ENCODE data around the gene XXYLT1. TPM values are rescaled to one million over a fixed set of nuclear protein-coding genes. Genes with fewer than 3 reads are reported as not detected.

The XXYLT1 gene
- total and polyA plus RNA-seq, 2 of the 8 experiments (the other 6 are each of a cell fraction or from before 2014, with no cell fraction given): 18.9 to 23.8 TPM

GRCh38 chr3:195023989-195024388 is 247.0 kb downstream of the XXYLT1 start:
- no peak for FAIRE-seq
- WGBS, 2 experiments (ENCODE audit: extremely low coverage in 1 of 2, insufficient coverage in 1 of 2, insufficient read length in 1 of 2, insufficient replicate concordance in 2 of 2, low coverage in 1 of 2, low lambda C conversion rate in 2 of 2, missing lambda C conversion rate in 1 of 2): 93% methylated on average over 11 of the region's 11 CpGs; no CpG with 5 or more reads in 1 of the 2 experiments
- POLR2A ChIA-PET (ENCODE audit: partially characterized antibody): no interaction called here

More at GRCh38 chr3:195023989-195024388, 247.0 kb downstream of the XXYLT1 start:
- no peak overlapping the region for H2BK5ac ChIP-seq (ENCODE audit: low read depth, low read length)
- H3K4me3 ChIP-seq (ENCODE audit: extremely low read depth in 1 of 4, insufficient read depth in 2 of 4, low read depth in 3 of 4, low read length in 4 of 4): no peak overlapping the region
- H2AK5ac ChIP-seq (ENCODE audit: low read depth, low read length): no peak overlapping the region
- no peaks in the 10 kb centered on the region for H3K79me2 ChIP-seq (ENCODE audit: control insufficient read depth in 1 of 2, insufficient read depth in 2 of 2, low read length in 2 of 2)
- H3K9me3 ChIP-seq (ENCODE audit: insufficient read depth in 2 of 2, low read depth in 1 of 2, low read length in 1 of 2): peaks cover 0 to 3% of the 10 kb centered on the region in 2 experiments; a peak in 1 of 4 replicates
- H3K36me3 ChIP-seq (ENCODE audit: control insufficient read depth in 2 of 4, insufficient read depth in 4 of 4, low read length in 3 of 4): no peaks in the 10 kb centered on the region
- H3K14ac ChIP-seq (ENCODE audit: insufficient read length): no peak overlapping the region
- H3K4me1 ChIP-seq (replicated peaks in 1 of 4; ENCODE audit: control insufficient read depth in 3 of 4, insufficient read depth in 4 of 4, low read length in 3 of 4): no peaks in the 10 kb centered on the region
- no peak overlapping the region for H2AFZ ChIP-seq (ENCODE audit: low read length)
- H4K5ac ChIP-seq (ENCODE audit: insufficient read length, low read depth, low read length): no peak overlapping the region
- H3K4ac ChIP-seq (replicated peaks; ENCODE audit: insufficient read length, low read depth, low read length): no peak overlapping the region
- CTCF ChIA-PET (ENCODE audit: partially characterized antibody): no interaction called here
- H2BK20ac ChIP-seq (ENCODE audit: low read length): no peak overlapping the region
- H2BK15ac ChIP-seq (ENCODE audit: low read length): no peak overlapping the region
- H3K23me2 ChIP-seq (ENCODE audit: low read depth, low read length): no peaks in the 10 kb centered on the region
- no peak overlapping the region for H2BK120ac ChIP-seq (replicated peaks; ENCODE audit: low read depth, low read length)
- no peak overlapping the region for H3K27ac ChIP-seq (ENCODE audit: low read depth, low read length)
- H3K18ac ChIP-seq (ENCODE audit: extremely low read depth, low read length): no peak overlapping the region
- no peak overlapping the region for H4K8ac ChIP-seq (ENCODE audit: extremely low read depth, insufficient read depth, low read length)
- H4K20me1 ChIP-seq (replicated peaks in 1 of 2; ENCODE audit: control insufficient read depth in 1 of 2, insufficient read depth in 2 of 2, low read length in 2 of 2): no peaks in the 10 kb centered on the region
- no peak for DNase-seq (ENCODE audit: low read depth in 1 of 2, low spot score in 2 of 2)
- H2BK12ac ChIP-seq (ENCODE audit: low read depth, low read length): no peak overlapping the region
- TF ChIP-seq RAD21 (IDR thresholded peaks at IDR 0.05 in 1 of 2, conservative IDR thresholded peaks at IDR 0.05 in 1 of 2; ENCODE audit: low read depth in 2 of 2, low read length in 2 of 2) (no peak), ASH2L (IDR thresholded peaks at IDR 0.05; ENCODE audit: low read length) (no peak), BRCA1 (IDR thresholded peaks at IDR 0.05; ENCODE audit: low read depth, low read length) (no peak), CTBP2 (IDR thresholded peaks at IDR 0.05; ENCODE audit: borderline replicate concordance, insufficient read depth, insufficient read length, low read length) (no peak), MAFK (IDR thresholded peaks at IDR 0.05; ENCODE audit: low read depth, low read length) (no peak), HDAC2 (IDR thresholded peaks at IDR 0.05; ENCODE audit: borderline replicate concordance in 1 of 2, low read depth in 2 of 2, low read length in 2 of 2) (no peak), RXRA (IDR thresholded peaks at IDR 0.05; ENCODE audit: insufficient read depth, low read depth, low read length) (no peak), KDM1A (IDR thresholded peaks at IDR 0.05; ENCODE audit: borderline replicate concordance, low read length) (no peak), TEAD4 (IDR thresholded peaks at IDR 0.05; ENCODE audit: low read depth, low read length) (no peak)
- H3K56ac ChIP-seq (replicated peaks; ENCODE audit: insufficient read length, low read depth, low read length): no peak overlapping the region
- H3K4me2 ChIP-seq (ENCODE audit: insufficient read depth in 1 of 2, low read depth in 2 of 2, low read length in 2 of 2): no peak overlapping the region
- H3K23ac ChIP-seq (ENCODE audit: insufficient read length): no peak overlapping the region
- H3K9ac ChIP-seq (replicated peaks in 1 of 4; ENCODE audit: extremely low read depth in 1 of 4, low read depth in 3 of 4, low read length in 3 of 4): no peak overlapping the region
- no peaks in the 10 kb centered on the region for H3K79me1 ChIP-seq (ENCODE audit: low read depth, low read length)
- H4K91ac ChIP-seq (replicated peaks; ENCODE audit: insufficient read length, low read length): no peak overlapping the region
- no peaks in the 10 kb centered on the region for H3K27me3 ChIP-seq (replicated peaks in 1 of 4; ENCODE audit: control insufficient read depth in 3 of 4, extremely low read depth in 1 of 4, insufficient read depth in 3 of 4, low read length in 3 of 4)
